AG04449 (cell line): Measurements from ENCODE around the gene ATP12A.

Source experiments
- CTCF ChIA-PET: fragments of 350-600 bp; formaldehyde crosslinking; extraction: SDS; loops from one replicate; lab custom pipeline; 2021; ENCODE audit warnings: antibody characterized with exemption; lab: Yijun Ruan, JAX
- POLR2A ChIA-PET: fragments of 400-600, 350-600 bp; formaldehyde crosslinking; extraction: SDS; loops from one replicate; lab custom pipeline; 2020; ENCODE audit warnings: antibody characterized with exemption, inconsistent platforms; lab: Yijun Ruan, JAX
- DNase-seq: peaks from one replicate; pipeline ENCODE4 v3.0.0-alpha.2; 2010; ENCODE audit warnings: low read depth, low spot score
- H3K4me3 ChIP-seq: 2 replicates; pipeline ENCODE4 v1.5.1; 2011; ENCODE audit warnings: low read depth, mild to moderate bottlenecking, control low read depth, low read length
- CTCF ChIP-seq: IDR thresholded peaks from one replicate; pipeline ENCODE4 v1.5.1; 2011; ENCODE audit warnings: mild to moderate bottlenecking, moderate library complexity, low read length, control low read depth, inconsistent platforms; ENCODE audit not compliant: insufficient read depth; ENCODE audit errors: missing control alignments

Gene ATP12A

GRCh38 chr13:24740014-24740890, 60.0 kb downstream of the ATP12A start:
- CTCF ChIA-PET: interaction anchor here (1.1 to 2.2 kb wide), 5 partner anchors 10 to 135 kb away, joined by 3 to 7 read pairs (median 3); no protein-coding TSS in a partner anchor
- no peak for TF ChIP-seq CTCF
- no peak for DNase-seq
- POLR2A ChIA-PET: no interaction called here
- no peak overlapping the region for H3K4me3 ChIP-seq

- ChIA-PET CTCF (interaction anchor here (1.1 to 2.2 kb wide), 5 partner anchors 9 to 254 kb away, joined by 3 to 7 read pairs (median 3); no protein-coding TSS in a partner anchor), POLR2A (no interaction called here)
- no peak for TF ChIP-seq CTCF
- no peak overlapping the region for H3K4me3 ChIP-seq
- no peak for DNase-seq
Measured at GRCh38 chr13:24741016-24741662, 60.9 kb downstream of the ATP12A start.

GRCh38 chr13:24741791-24742190, 61.6 kb downstream of the ATP12A start:
- no peak for DNase-seq
- no peak for TF ChIP-seq CTCF
- ChIA-PET POLR2A (no interaction called here), CTCF (interaction anchor here (1.1 to 2.2 kb wide), 4 partner anchors 8 to 253 kb away, joined by 3 to 7 read pairs (median 6); no protein-coding TSS in a partner anchor)
- no peak overlapping the region for H3K4me3 ChIP-seq

GRCh38 chr13:24742294-24742693, 62.1 kb downstream of the ATP12A start:
- ChIA-PET CTCF (interaction anchor here (1.9 to 2.2 kb wide), 3 partner anchors 9 to 15 kb away, joined by 5 to 7 read pairs (median 7); no protein-coding TSS in a partner anchor), POLR2A (no interaction called here)
- no peak for DNase-seq
- TF ChIP-seq CTCF: no peak
- no peak overlapping the region for H3K4me3 ChIP-seq

- no peak for TF ChIP-seq CTCF
- ChIA-PET CTCF (interaction anchor here (2.1 kb wide), 1 partner anchor 9 kb away, joined by 5 read pairs; no protein-coding TSS in a partner anchor), POLR2A (no interaction called here)
- H3K4me3 ChIP-seq: no peak overlapping the region
- DNase-seq: no peak
Measured at GRCh38 chr13:24742977-24743376, 62.8 kb downstream of the ATP12A start.

- ChIA-PET CTCF (no interaction called here), POLR2A (no interaction called here)
- no peak for TF ChIP-seq CTCF
- no peak for DNase-seq
- H3K4me3 ChIP-seq: no peak overlapping the region
Measured at GRCh38 chr13:24744247-24744646, 64.0 kb downstream of the ATP12A start.
